Measurements from ENCODE around the gene MCAT. TPM values are rescaled to one million over a fixed set of nuclear protein-coding genes. Genes with fewer than 3 reads are reported as not detected.
A peak's percentile ranks its signal among the peaks of the same experiment; 100 is the strongest.

Gene MCAT
- total and polyA plus RNA-seq, 2 of the 4 experiments (the other 2 are of a cell fraction) = 7.3 to 19.7 TPM

GRCh38 chr22:43114958-43115357, 28.2 kb downstream of the MCAT start:
- Histone ChIP-seq H3K9me1 (ENCODE audit: insufficient read depth, low read length) (no peaks in the 10 kb centered on the region), H3K79me1 (ENCODE audit: low read depth in 1 of 2, low read length in 2 of 2) (no peaks in the 10 kb centered on the region), H3K27me3 (ENCODE audit: control insufficient read depth, insufficient read depth, low read length) (peaks cover 46% of the 10 kb centered on the region), H3K9ac (ENCODE audit: low read depth, low read length) (no peak overlapping the region), H4K20me1 (ENCODE audit: insufficient read depth, low read length) (no peaks in the 10 kb centered on the region), H3K14ac (replicated peaks; ENCODE audit: low read depth, low read length) (no peak overlapping the region), H3K56ac (ENCODE audit: extremely low read depth, insufficient read depth, low read length) (no peak overlapping the region), H3K23ac (ENCODE audit: low read depth, low read length) (no peak overlapping the region; the same call in 1 of the 2 replicates), H3K4me3 (ENCODE audit: insufficient read depth, low read depth, low read length) (no peak overlapping the region), H3K4me1 (ENCODE audit: control insufficient read depth, insufficient read depth, low read length) (no peaks in the 10 kb centered on the region; the same call in 1 of the 2 replicates), H3K4ac (ENCODE audit: low read depth, low read length) (no peak overlapping the region), H2BK5ac (ENCODE audit: low read depth, low read length, poor library complexity, severe bottlenecking) (no peak overlapping the region), H2BK20ac (ENCODE audit: low read depth, low read length) (no peak overlapping the region), H3K18ac (ENCODE audit: low read depth, low read length) (no peak overlapping the region), H3K27ac (ENCODE audit: insufficient read depth, low read length) (no peak overlapping the region), H3K4me2 (ENCODE audit: low read depth, low read length) (no peak overlapping the region), H4K8ac (ENCODE audit: low read depth in 2 of 2, low read length in 2 of 2) (no peak overlapping the region), H2BK15ac (ENCODE audit: low read depth, low read length) (no peak overlapping the region), H3K9me3 (ENCODE audit: control insufficient read depth, insufficient read depth, low read length) (no peaks in the 10 kb centered on the region), H2AFZ (replicated peaks; ENCODE audit: low read length, poor library complexity) (no peak overlapping the region), H2BK120ac (ENCODE audit: low read depth, low read length) (no peak overlapping the region), H2AK5ac (ENCODE audit: low read depth, low read length) (no peak overlapping the region), H4K91ac (ENCODE audit: insufficient read depth, low read depth, low read length) (no peak overlapping the region), H3K36me3 (ENCODE audit: control insufficient read depth, insufficient read depth, low read length) (no peaks in the 10 kb centered on the region), H4K5ac (ENCODE audit: low read depth, low read length) (no peak overlapping the region), H2AK9ac (replicated peaks; ENCODE audit: low read depth, low read length, poor library complexity) (peak overlapping the region; percentile 23)
- no TSS peak for BruUV-seq (replicated peaks)
- in situ Hi-C loops (cut with MboI; ENCODE audit: low sequenced_read_pairs) = no loop called here
- ATAC-seq (ENCODE audit: low read depth) (no peak), DNase-seq (no peak)
- dilution Hi-C loops (cut with HindIII; ENCODE audit: low sequenced_read_pairs, unreplicated experiment) = no loop called here
- 80% methylated on average over 1 of the region's 5 CpGs; no CpG with 5 or more reads in 1 of the 2 experiments for WGBS, 2 experiments (ENCODE audit: extremely low coverage in 2 of 2, insufficient read length in 1 of 2)
- CTCF ChIA-PET = no interaction called here
- TF ChIP-seq SMC3 (IDR thresholded peaks at IDR 0.05; ENCODE audit: low read depth, low read length) = no peak
- no peak for TF ChIP-seq CEBPB (IDR thresholded peaks at IDR 0.05; ENCODE audit: low read depth, low read length)
- TF ChIP-seq NFE2L2 (IDR thresholded peaks at IDR 0.05; ENCODE audit: low read depth, low read length) = no peak
- no peak for TF ChIP-seq MAFK (IDR thresholded peaks at IDR 0.05; ENCODE audit: low read depth, low read length)
- no peak for TF ChIP-seq USF2 (IDR thresholded peaks at IDR 0.05; ENCODE audit: low read depth, low read length)
- no peak for TF ChIP-seq RFX5 (IDR thresholded peaks at IDR 0.05; ENCODE audit: low read depth, low read length)
- no peak for TF ChIP-seq RCOR1 (IDR thresholded peaks at IDR 0.05; ENCODE audit: insufficient replicate concordance, low read length)
- no peak for TF ChIP-seq MXI1 (IDR thresholded peaks at IDR 0.05; ENCODE audit: borderline replicate concordance, low read depth, low read length)
- no peak for TF ChIP-seq ELK1 (IDR thresholded peaks at IDR 0.05; ENCODE audit: borderline replicate concordance, low read depth, low read length)
- TF ChIP-seq CTCF (conservative IDR thresholded peaks at IDR 0.05; ENCODE audit: low read depth, low read length) = no peak
- no peak for TF ChIP-seq CHD1 (IDR thresholded peaks at IDR 0.05; ENCODE audit: low read depth, low read length)
- no peak for TF ChIP-seq FOS (IDR thresholded peaks at IDR 0.05; ENCODE audit: low read depth, low read length)
- TF ChIP-seq MAZ (IDR thresholded peaks at IDR 0.05; ENCODE audit: borderline replicate concordance, low read depth, low read length) = no peak
- TF ChIP-seq BHLHE40 (IDR thresholded peaks at IDR 0.05; ENCODE audit: low read depth, low read length) = no peak
- TF ChIP-seq POLR2A (IDR thresholded peaks at IDR 0.05; ENCODE audit: low read depth, low read length) = no peak
- TF ChIP-seq RAD21 (IDR thresholded peaks at IDR 0.05; ENCODE audit: low read length) = no peak
- POLR2A ChIA-PET (ENCODE audit: unreplicated experiment) = no interaction called here
- intact Hi-C loops (cut with micrococcal nuclease) = no loop called here

All from IMR-90 (cell line).